HEK293 (cell line): ENCODE measurements around the gene FOLR1.

Source experiments
- KLF10 ChIP-seq: fragments of 450-650 bp; IDR thresholded peaks from 2 replicates; pipeline ENCODE4 v1.5.1; 2018; ENCODE audit warnings: missing biosample characterization, mild to moderate bottlenecking, missing genetic modification characterization
- ZNF140 ChIP-seq: fragments of 450-650 bp; formaldehyde crosslinking; IDR thresholded peaks from 2 replicates; pipeline ENCODE4 v1.5.1; 2016; ENCODE audit warnings: missing biosample characterization, missing genetic modification characterization

- no peak for TF ChIP-seq ZNF140 (tag by site-specific recombination)
- no peak for TF ChIP-seq KLF10 (tag by site-specific recombination)
Measured at GRCh38 chr11:72177656-72178055, 14.3 kb upstream of the FOLR1 start.
